Measurements from ENCODE around the gene DEPP1.

Gene DEPP1

GRCh38 chr10:44981172-44982113, 2.8 kb upstream of the DEPP1 start:
- peak in 3 of 10 donors; percentile 75 to 91 (median 84) for DNase-seq
- intact Hi-C loops (cut with DNase I), result no loop called here

GRCh38 chr10:44980309-44981171, 1.9 kb upstream of the DEPP1 start:
- intact Hi-C loops (cut with DNase I), result no loop called here
- peak in 3 of 10 donors; percentile 53 to 80 (median 76) for DNase-seq

DNA sequence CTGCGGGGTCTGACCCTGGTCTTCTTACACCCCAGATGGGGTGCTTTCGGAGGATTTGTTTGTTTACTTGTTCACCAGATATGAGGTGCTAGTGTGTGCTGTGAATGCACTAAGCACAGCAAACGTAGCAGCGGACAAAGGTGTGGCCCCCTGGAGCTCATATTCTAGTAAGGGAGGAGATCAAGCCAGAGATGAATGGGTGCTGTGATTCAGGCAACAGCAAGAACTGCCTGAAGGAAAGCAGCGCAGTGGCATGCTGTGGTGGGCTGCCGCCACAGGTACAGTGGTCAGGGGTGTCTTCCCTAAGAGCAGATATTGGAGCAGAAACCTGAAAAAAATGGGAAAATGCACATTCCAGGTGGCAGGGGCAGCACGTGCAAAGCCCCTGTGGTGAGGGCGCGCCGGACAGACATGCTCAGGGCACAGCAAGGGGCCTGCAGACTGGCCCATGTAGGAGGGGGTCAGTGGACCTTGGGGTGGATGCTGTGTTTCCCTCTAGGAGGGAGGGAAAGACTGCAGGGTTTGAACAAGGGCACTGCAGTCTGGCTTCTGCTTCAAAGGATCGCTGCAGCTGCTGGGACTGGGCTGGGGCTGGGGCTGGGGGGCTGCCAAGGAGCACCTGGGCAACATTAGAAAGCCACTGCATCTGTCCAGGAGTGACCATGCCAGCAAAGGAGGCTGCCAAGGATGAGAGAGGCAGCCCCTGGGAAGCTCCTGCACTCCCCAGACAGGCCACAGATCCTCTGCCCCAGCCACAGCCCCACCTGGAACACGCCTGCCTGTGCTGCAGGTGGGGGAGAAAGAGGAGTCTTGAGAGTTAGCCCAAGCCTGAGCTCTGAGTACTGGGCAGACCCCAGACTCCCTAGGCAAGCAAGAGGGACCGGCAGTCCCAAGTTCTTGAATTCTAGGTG, 927 bp upstream of the DEPP1 start:
- peak in 3 of 10 donors; percentile 12 to 64 (median 63) for DNase-seq
- intact Hi-C loops (cut with DNase I), result loop anchor here (10.0 kb wide), 1 partner anchor 595 kb away; the partner anchor contains the start of gene CXCL12

DNA sequence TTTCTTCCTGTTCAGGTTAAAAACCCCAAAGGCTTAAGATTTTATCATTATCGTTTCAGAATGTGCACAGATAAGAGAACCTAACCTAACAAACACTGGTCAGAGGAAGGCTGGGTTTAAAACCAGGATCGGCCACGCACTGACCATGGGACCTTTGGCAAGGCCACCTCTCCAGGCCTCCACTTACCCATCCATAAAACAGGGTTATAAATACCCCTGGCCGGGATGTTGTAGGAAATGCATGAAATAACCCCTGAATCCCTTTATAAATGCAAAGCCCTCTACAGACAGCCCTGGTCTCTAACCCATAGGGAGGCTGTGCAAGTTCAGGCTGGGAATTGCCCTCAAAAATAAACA, 418 bp downstream of the DEPP1 start:
- peak in 2 of 10 donors; percentile 46 to 69 for DNase-seq
- intact Hi-C loops (cut with DNase I), result loop anchor here (10.0 kb wide), 1 partner anchor 593 kb away; the partner anchor contains the start of gene CXCL12

DNA sequence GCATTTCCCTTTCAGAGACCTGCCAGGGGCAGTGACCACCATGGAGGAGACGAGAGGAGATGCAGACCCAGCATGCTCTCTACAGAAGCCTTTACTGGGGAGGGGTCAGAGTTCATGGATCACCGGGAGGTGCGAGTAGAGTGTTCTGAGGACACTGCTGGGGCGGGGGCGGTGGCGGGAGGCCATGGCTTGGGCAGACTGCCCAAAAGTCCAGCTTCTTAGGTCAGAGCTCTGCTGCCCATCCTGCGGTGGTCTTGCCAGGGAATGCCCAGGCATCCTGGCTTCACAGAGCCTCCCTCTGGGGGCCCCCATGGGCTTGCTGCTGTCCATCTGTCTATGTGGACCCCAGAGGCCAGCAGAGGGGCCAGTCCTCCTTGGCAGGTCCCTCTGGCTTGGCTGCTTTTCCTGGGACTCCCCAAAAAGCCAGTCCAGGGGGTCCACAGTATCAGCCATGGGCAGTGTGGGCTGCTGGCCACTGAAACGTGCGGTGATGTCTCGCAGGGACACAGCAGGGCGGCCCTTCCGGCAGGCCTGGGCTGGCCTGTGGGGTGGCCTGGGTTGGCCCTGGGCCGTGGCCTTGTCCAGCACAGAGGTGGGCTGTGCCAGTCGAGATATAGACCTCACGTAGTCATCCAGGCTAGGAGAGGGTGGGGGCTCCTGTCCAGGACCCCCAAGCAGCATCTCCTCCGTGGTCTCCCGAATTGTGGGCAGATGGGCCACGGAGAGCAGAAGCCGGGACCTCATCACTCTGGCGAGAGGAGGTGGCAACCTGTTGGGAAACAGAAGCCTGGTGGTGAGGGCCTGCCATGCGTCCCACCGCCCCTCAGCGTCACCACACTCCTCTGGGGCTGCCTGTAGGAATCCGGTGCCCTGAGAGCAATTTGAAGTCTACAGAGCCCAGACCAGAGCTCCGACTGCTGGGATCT, 1.1 kb downstream of the DEPP1 start:
- DNase-seq, result peak in 4 of 10 donors; percentile 6 to 83 (median 70)
- intact Hi-C loops (cut with DNase I), result loop anchor here (10.0 kb wide), 1 partner anchor 593 kb away; the partner anchor contains the start of gene CXCL12

GRCh38 chr10:44976352-44977198, 2.0 kb downstream of the DEPP1 start:
- intact Hi-C loops (cut with DNase I), result loop anchor here (10.0 kb wide), 1 partner anchor 592 kb away; the partner anchor contains the start of gene CXCL12
- DNase-seq, result peak in 2 of 10 donors; percentile 57 to 64

GRCh38 chr10:44975431-44976331, 2.9 kb downstream of the DEPP1 start:
- peak in 2 of 10 donors; percentile 66 to 67 for DNase-seq
- intact Hi-C loops (cut with DNase I), result loop anchor here (1.0 to 10.0 kb wide), 2 partner anchors 43 to 591 kb away; partner anchors contain the start of gene CXCL12

- DNase-seq, result peak in 8 of 10 donors; percentile 53 to 96 (median 66)
- intact Hi-C loops (cut with DNase I), result loop anchor here (1.0 to 10.0 kb wide), 3 partner anchors 43 to 590 kb away; partner anchors contain the start of gene CXCL12
These were observed 3.8 kb downstream of the DEPP1 start for GRCh38 chr10:44974628-44975430.

DNA sequence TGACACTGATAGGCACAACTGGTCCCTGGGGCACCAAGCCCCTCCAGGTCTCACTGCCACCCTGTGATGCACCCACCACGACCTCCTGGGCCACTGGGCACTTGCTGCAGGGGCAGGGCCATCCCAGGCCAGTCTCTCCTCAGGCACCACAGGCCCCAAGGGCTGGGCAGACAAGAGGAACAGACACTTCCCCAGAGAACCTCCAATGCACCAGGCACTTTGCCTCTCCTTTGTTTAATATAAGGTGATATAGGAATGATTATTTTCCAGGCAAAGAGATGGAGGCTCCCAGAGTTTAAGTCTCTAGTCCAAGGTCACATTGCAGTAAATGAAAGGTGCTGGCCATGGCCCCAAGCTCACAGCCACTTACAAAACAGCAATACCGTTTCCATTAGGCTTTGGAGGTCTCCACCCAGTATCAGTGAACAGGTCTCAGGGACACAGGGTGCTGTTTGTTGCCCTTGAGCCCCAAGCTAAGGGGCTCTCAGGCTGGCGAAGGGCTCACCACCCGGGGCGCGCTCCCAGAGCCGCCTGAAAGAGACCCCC, 4.5 kb downstream of the DEPP1 start:
- peak in 2 of 10 donors; percentile 54 to 80 for DNase-seq

GRCh38 chr10:44973323-44974081, 5.1 kb downstream of the DEPP1 start:
- intact Hi-C loops (cut with DNase I), result loop anchor here (5.0 to 10.0 kb wide), 2 partner anchors 96 to 589 kb away; partner anchors contain the start of gene CXCL12
- peak in 1 of 10 donors; percentile 76 for DNase-seq

More for the DNA sequence above, 4.5 kb downstream of the DEPP1 start:
- intact Hi-C loops (cut with DNase I), result loop anchor here (5.0 to 10.0 kb wide), 2 partner anchors 97 to 589 kb away; partner anchors contain the start of gene CXCL12

GRCh38 chr10:44972874-44973306, 5.7 kb downstream of the DEPP1 start:
- intact Hi-C loops (cut with DNase I), result loop anchor here (5.0 to 10.0 kb wide), 2 partner anchors 96 to 588 kb away; partner anchors contain the start of gene CXCL12
- DNase-seq, result peak in 3 of 10 donors; percentile 57 to 71 (median 63)

DNA sequence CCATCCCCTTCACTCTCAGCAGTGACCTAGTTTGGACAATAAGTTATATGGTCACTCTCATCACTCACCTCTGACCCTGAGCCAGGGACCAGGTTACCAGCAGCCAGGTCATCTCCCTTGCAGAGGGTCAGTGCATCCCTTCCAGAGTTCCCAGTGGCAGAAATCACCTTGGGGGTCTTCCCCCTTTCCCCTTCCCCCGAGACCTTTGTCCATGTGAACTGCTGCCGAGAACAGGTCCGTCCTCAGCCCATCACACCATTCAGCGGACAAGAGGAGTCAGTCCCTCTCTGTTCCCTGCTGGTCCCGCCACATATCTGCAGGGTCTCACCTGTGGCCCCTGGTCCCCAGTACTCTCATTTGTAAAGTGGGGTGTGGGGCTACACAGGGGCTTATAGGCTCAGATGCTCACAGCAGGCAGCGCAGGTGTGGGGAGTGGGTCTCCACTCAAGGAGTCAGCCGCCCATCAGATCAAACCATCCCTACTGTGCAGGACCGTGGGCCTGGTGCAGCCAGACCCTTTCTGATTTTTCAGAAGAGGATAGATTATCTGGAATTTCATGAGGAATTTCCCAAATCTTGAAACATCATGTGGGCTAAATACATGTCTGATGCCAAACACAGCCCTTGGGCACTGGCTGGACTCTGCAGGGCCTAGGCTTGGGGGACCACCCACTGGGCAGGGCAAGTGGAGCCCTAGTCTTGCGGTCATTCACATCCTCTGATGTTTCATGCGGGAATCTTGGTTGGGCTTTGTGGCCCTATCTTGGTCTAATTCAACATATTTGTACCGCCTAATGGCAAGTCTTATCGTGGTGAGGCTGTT, 6.5 kb downstream of the DEPP1 start:
- intact Hi-C loops (cut with DNase I), result loop anchor here (5.0 to 10.0 kb wide), 2 partner anchors 95 to 587 kb away; partner anchors contain the start of gene CXCL12

DNA sequence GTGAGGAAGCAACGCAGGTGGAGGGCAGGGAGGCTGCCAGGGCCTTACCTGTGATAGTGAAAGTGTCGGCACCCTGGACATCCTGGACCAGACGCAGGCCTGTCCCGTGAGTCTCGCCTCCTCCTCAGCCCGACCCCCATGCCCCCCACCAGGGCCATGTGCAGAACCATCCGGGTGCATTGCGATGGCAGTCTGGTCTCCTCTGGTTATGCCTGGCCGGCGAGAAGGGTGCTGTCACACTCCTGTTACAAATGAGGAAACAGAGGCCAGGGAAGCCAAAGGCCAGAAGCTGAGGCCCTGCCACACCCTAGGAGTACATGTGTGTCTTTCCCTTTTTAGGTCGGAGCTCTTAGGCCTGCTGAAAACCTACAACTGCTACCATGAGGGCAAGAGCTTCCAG, 7.2 kb downstream of the DEPP1 start:
- intact Hi-C loops (cut with DNase I), result loop anchor here (5.0 to 10.0 kb wide), 2 partner anchors 94 to 587 kb away; partner anchors contain the start of gene CXCL12
- DNase-seq, result peak in 3 of 10 donors; percentile 55 to 68 (median 55)

More for the DNA sequence above, 6.5 kb downstream of the DEPP1 start:
- DNase-seq, result peak in 2 of 10 donors; percentile 27 to 52

Data from posterior cingulate gyrus (tissue), 11 donors.